Adipose tissue (tissue), 3 donors: Measurements from ENCODE around the gene SLC25A40. TPM values are rescaled to one million over a fixed set of nuclear protein-coding genes. Genes with fewer than 3 reads are reported as not detected.
"Not testable (repeated sequence)": the region's sequence is repeated elsewhere in the genome, so short reads cannot be mapped to it uniquely, and the experiment has no call there.

Source experiments
- H3K27ac ChIP-seq: one replicate; pipeline ENCODE4 v1.5.1; 2013; ENCODE audit warnings: low read depth, low read length
- WGBS, 3 donors: extraction: QIAGEN DNeasy Blood & Tissue Kit; methylation state at CpG; one replicate each; pipeline ENCODE4 v1.1.7; 2013; 5-methylcytosine and 5-hydroxymethylcytosine counted together
- polyA plus RNA-seq, 3 donors: library from polyadenylated mRNA; stranded (reverse); fragments of 200-250 nt; gene quantifications; one replicate each; pipeline ENCODE4 v1.2.3, GENCODE V29; 2013
- donor health status: healthy with polysubstance abuse.
- donor health status: Bipolar disorder and iron deficiency.
- donor health status: healthy.

Gene SLC25A40
- polyA plus RNA-seq, 3 donors: 3.0 to 5.1 (median 4.7) TPM

DNA sequence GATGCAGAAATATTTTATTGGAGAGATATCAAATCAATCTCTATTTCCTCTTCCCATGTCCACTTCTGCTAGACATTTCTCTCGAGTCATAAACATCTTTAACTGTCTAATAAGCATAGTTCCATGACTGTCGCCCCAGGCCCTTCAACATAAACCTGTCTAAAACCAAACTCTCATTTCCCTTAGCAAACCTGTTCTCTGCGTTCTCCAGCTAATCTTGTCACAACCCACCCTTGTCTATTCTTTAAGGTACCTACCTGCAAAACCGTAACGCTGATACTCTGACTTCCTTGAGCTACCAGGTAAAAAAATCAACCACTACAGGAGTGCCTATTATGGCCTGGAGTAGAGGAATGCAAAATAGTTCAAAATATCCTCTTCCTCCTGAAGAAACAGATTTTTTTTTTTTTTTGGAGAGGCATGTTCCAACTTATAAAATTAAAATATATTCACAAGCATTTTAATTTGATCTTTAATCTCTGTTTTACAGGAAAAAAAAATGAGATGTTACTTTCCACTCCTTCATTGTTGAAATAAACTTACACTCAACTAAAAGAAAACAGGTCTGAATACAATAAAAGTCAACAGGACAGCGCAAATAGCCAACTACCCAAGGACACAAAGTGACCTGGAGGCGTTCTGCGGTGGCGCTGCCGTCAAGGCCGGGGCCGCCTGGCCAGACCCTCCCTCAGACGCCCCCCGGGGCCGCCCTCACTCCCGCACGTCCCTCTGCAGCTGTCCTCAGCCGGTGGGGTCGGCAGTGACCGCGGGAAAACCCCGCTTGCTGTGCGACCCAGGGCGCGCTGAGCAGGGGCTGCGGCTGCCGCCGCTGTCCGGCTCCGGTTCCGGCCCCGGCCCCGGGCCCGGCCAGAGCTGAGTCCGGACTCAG lies 765 bp downstream of the SLC25A40 start:
- WGBS, 3 donors: 2 to 3% (median 2%) methylated on average over 24 to 35 of the region's 35 CpGs
- no peak overlapping the region for H3K27ac ChIP-seq

DNA sequence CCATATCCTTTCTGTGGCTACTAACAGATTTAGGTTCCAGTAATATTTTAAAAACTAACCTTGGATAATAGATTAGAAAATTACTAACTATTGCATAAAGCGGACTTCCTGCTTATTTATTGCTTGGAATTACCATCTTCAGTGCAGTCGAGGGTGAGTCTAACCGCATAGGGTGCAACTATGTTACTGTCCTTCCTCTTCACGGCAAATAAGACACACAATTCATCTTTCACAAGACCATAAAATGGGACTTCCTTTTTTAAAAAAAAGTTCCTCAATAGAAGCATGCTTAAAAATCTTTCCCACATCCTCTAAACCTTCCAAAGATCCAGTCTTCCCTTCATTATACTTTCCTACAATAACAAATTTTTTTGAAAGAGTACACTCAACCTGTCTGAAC lies 2.1 kb downstream of the SLC25A40 start:
- 52 to 63% (median 60%) methylated on average over 4 of the region's 4 CpGs for WGBS, 3 donors

DNA sequence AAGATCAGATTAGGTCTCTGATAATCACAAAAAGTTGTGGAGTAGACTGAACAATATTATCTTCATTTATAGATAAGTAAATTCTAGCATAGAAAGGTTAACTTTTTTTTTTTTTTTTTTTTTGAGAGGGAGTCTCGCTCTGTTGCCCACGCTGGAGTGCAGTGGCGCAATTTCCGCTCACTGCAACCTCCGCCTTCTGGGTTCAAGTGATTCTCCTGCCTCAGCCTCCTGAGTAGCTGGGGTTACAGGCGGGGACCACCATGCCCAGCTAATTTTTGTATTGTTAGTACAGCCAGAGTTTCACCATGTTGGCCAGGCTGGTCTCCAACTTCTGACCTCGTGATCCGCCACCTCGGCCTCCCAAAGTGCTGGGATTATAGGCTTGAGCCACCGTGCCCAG lies 2.8 kb downstream of the SLC25A40 start:
- 69 to 94% (median 75%) methylated on average over 10 of the region's 10 CpGs for WGBS, 3 donors
- H3K27ac ChIP-seq: not testable (repeated sequence)

More for the DNA sequence above, 2.1 kb downstream of the SLC25A40 start:
- no peak overlapping the region for H3K27ac ChIP-seq

DNA sequence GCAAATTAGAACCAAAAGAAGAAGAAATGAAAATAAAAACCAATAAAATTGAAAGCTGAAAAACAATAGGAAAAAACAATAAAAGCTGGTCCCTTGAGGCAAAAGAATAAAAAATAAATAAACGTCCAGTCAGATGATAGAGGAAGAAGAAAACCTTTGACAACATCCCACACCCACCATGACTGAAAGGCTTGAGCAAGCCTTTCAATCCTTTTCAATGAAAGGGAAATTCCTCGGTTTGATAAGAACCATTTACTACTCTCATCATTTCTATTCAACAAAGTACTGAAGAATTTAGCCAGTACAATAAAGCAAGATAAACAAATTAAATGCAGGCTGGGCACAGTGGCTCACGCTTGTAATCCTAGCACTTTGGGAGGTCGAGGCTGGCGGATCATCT lies 3.8 kb downstream of the SLC25A40 start:
- WGBS, 3 donors: 88 to 93% (median 90%) methylated on average over 5 of the region's 5 CpGs
- no peak overlapping the region for H3K27ac ChIP-seq

DNA sequence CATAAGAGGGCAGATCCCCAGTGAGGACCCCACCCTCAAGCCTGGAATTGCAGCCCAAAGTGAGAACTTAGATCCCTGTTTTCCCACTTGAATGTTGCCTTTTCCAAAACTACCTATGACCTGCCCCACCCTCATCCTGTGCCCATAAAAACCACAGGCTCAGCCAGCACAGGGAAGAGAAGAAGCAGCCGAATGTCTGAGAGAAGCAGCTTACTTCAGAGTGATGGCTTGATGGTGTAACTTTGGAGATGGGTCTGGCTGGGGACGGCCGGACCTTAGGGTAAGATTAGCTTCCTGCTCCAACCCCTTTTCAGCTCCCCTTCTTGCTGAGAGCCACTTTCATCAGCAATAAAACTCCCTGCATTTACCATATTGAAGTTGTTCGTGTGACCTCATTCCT lies 5.7 kb downstream of the SLC25A40 start:
- H3K27ac ChIP-seq: no peak overlapping the region
- WGBS, 3 donors: 94 to 97% (median 96%) methylated on average over 4 of the region's 4 CpGs

DNA sequence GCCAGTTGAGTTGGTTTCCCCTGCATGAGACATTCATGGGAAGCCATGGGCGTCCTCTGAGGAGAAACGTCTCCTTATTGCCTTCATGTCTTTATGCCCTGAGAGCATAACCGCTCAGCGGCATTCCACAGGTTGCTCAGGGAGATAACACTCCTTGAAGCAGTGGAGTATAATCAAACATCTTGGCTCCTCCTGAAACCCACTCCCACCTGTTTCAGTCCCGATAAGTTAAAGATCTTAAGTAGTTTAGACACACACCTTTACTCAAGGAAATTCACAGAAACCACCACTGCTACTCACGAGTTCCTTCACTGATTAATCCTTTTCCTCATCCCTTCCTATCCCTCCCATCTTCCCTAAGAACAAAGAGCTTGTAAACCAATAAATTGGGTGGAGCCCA lies 9.6 kb downstream of the SLC25A40 start:
- WGBS, 3 donors: 97 to 98% (median 97%) methylated on average over 6 of the region's 6 CpGs
- not testable (repeated sequence) for H3K27ac ChIP-seq

DNA sequence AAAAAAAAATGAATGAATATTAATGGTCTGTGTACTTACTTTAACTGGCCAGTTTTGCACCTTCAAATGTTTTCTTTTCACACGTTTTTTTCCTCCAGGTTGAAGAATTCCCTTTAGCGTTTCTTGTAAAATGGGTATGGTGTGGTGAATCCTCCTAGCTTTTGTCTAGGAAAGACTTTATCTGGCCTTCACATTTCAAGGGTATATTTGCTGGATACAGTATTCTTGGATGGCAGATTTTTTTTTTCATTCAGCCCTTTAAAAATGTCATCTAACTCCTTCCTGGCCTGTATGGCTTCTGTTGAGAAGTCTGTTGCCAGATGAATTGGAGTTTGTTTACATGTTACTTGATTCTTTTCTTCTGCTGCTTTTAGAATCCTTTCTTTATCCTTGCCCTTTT lies 10.1 kb downstream of the SLC25A40 start:
- 89 to 98% (median 98%) methylated on average over 2 of the region's 2 CpGs for WGBS, 3 donors
- H3K27ac ChIP-seq: no peak overlapping the region

DNA sequence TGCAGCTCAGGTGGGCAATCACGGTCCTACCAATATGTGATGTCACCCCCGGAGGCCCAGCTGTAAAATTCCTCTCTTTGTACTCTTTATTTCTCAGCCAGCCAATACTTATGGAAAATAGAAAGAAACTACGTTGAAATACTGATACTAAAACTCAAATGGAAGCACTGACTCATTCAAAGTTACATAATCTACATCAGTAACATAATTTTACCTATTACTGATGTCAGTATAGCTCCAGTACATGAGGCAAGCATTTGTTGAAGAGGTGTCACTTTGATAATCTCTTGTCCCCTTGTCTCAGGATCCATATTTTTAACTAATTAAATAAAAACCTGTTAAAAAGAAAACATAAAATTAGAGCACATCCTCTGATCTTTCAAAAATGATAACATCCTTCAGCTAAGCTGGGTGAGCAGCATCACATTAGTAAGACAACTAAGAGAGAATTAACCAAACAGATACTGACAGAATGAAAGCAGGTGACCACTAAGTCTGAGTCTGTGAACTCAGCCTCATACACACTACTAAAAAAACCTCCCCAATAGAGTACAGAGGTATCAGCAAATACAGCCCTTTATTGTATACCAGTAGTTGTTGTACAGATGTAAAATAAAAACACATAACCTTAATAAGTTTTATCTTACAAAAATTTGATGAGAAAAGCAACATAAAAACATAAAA lies 17.6 kb downstream of the SLC25A40 start:
- WGBS, 3 donors: 93 to 95% (median 95%) methylated on average over 3 of the region's 3 CpGs
- H3K27ac ChIP-seq: no peak overlapping the region

DNA sequence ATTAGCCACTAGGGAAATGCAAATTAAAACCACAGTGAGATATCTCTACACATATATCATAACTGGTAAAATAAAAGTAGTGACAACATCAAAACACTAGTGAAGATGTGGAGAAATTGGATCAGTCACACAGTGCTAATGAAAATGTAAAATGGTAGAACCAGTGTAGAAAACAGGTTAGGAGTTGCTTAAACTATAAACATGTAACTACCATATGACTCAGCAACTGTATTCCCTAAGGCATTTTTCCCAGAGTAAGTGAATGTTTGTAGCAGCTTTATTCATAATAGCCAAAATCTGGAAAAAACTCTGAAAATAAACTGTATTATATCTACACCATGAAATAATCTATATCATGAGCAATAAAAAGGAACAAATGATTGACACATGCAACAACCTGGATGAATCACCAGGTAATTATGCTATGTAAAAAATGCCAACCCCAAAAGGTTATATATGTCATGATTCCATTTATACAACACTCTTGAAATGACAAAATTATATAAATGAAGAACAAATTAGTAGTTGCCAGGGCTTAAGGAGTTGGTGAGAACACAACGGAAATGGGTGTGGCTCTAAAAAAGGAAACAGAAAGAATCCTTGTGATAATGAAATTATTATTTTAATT lies 22.8 kb downstream of the SLC25A40 start:
- no peak overlapping the region for H3K27ac ChIP-seq
- WGBS, 3 donors: 67 to 85% (median 70%) methylated on average over 1 of the region's 1 CpG

DNA sequence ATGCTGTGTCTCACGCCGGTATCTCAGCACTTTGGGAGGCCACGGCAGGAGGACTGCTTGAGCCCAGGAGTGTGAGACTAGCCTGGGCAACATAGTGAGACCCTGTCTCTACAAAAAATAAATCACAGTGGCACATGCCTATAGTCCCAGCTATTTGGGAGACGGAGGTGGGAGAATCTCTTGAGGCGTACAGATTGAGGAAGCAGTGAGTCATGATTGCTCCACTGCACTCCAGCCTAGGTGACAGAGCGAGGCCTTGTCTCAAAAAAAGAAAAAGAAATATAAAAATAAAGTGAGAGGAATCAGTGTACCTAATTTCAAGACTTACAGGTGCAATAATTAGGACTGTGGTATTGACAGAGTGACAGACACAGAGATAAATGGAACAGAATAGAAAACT lies 23.9 kb downstream of the SLC25A40 start:
- no peak overlapping the region for H3K27ac ChIP-seq
- 83 to 91% (median 85%) methylated on average over 6 of the region's 6 CpGs for WGBS, 3 donors

DNA sequence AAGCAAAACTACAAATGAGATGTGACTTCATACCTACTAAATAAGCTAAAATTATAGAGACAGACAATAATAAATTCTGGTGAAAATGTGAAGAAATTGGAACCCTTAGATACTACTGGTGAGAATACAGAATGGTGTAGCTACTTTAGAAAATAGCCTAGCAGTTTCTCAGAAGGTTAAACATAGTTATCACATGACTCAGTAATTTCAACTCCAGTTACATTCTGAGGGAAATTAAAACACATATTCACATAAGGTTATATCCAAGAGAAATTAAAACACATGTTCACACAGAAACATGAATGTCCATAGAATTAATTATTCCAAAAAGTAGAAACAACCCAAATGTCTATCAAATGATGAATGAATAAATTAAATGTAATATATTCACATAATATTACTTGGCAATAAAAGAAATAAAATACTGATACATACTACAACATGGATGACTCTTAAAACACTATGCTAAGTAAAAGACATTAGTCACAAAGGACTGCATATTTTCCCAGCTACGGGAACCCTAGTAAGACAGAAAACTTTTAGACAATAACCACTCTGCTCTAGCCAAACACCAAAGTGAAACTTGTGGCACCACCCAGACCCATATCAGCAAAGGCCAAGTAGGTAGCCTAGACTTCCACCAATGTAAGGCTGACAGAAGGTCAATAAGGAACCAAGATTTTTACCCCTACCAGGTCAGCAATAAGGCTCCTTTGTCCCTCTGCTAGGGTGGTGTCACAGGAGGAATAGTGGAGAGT lies 25.1 kb downstream of the SLC25A40 start:
- H3K27ac ChIP-seq: no peak overlapping the region
- 72 to 93% (median 90%) methylated on average over 1 of the region's 1 CpG for WGBS, 3 donors

DNA sequence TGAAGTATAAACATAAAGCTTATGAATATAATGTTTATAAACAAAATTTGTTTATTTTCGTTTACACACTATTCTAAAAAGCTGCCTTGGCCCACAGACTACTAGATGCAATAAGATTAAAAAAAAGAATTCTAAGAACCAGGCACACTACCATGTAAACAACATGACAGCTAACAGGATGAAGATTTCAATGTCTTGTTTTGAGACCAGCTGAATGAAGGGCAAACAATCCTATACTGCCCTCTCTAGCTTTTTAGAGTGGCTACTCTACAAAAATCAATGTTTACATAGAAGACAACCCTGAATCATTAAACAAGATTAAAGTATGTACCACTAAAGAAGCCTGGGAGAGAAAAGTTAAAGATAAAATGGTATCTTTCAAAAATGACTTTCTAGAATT lies 38.6 kb downstream of the SLC25A40 start:
- WGBS, 3 donors: 42 to 91% (median 49%) methylated on average over 1 of the region's 1 CpG

DNA sequence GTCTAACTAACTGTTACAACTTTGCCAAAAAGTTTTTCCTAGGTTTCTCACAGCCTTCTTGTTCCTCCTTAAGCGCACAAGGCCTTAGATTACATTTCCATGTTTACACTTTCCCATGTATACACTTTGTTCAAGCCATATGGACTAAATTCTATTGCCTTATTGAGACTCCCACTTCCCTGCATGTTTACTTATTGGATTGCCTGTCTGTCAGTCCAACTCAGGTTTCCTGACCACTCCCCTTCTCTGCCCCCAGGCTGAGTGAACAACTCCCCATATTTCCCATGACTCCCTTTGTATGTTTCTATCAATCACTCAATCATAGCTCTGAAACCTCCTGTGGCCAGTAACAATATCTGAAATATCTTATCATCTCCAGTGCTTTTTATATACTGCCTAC lies 43.0 kb downstream of the SLC25A40 start:
- 81 to 96% (median 91%) methylated on average over 1 of the region's 1 CpG for WGBS, 3 donors
- H3K27ac ChIP-seq: no peak overlapping the region

More for the DNA sequence above, 38.6 kb downstream of the SLC25A40 start:
- H3K27ac ChIP-seq: no peak overlapping the region

DNA sequence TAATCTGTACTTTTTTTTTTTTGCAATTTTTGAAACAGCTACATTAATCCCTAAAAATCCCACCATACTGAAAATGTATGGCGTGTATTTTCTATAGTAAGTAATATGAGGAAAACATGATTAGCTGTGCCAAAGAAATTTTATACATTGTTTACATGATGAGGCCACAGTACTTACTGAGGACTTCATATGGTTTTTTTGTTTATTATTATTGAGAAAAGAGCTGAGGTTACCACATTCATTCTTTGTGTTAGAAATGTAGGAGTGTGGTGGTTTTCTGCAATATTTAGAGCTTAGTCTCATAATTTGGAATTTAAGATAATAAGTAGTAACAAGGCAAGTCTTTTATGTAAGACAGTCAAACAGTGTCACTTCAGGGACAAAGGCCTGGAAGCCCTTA lies 45.1 kb downstream of the SLC25A40 start:
- WGBS, 3 donors: 97 to 100% (median 99%) methylated on average over 1 of the region's 1 CpG

DNA sequence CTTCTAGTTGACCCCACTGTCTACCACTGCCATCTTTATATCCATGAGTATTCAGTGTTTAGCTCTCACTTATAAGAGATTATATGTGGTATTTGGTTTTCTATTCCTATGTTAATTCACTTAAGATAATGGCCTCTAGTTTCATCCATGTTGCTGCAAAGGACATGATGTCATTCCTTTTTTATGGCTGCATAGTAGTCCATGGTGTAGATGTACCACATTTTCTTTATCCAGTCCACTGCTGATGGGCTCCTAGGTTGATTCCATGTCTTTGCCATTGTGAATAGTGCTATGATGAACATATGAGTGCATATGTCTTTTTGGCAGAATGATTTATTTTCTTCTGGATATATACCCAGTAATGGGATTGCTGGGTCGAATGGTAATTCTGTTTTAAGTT lies 47.8 kb downstream of the SLC25A40 start:
- WGBS, 3 donors: 95 to 100% (median 100%) methylated on average over 1 of the region's 1 CpG
- H3K27ac ChIP-seq: not testable (repeated sequence)

More for the DNA sequence above, 45.1 kb downstream of the SLC25A40 start:
- no peak overlapping the region for H3K27ac ChIP-seq

DNA sequence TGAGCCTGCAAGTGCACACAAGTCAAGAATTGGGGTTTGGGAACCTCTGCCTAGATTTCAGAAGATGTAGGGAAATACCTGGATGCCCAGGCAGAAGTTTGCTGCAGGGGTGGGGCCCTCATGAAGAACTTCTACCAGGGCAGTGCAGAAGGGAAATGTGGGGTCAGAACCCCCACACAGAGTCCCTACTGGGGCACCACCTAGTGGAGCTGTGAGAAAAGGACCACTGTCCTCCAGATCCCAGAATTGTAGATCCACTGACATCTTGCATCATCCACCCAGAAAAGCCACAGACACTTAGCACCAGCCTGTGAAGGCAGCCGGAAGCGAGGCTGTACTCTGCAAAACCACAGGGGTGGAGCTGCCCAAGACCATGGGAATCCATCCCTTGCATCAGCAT lies 50.8 kb downstream of the SLC25A40 start:
- 88 to 97% (median 94%) methylated on average over 2 of the region's 2 CpGs for WGBS, 3 donors

DNA sequence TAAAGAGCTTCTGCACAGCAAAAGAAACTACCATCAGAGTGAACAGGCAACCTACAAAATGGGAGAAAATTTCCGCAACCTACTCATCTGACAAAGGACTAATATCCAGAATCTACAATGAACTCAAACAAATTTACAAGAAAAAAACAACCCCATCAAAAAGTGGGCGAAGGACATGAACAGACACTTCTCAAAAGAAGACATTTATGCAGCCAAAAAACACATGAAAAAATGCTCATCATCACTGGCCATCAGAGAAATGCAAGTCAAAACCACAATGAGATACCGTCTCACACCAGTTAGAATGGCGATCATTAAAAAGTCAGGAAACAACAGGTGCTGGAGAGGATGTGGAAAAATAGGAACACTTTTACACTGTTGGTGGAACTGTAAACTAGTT lies 54.1 kb downstream of the SLC25A40 start:
- H3K27ac ChIP-seq: not testable (repeated sequence)
- WGBS, 3 donors: 91 to 98% (median 95%) methylated on average over 2 of the region's 4 CpGs

More for the DNA sequence above, 50.8 kb downstream of the SLC25A40 start:
- H3K27ac ChIP-seq: not testable (repeated sequence)

DNA sequence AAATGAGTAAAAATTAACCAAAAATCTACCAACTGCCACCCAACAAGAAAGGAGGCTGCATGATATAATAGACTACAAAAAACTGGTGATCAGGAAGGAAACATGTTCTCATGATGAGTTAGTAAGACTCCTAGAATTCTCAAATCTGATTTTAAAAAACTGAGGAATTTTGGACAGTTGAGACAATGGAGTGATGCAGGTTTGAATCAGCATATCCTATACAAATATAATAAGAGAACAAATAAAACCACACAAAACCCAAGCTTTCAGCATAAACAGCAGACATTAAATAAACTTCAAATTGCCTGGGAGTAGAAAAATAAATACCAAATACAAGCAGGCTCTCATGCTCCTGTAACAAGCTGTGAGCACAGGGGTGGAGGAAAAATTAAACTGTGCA lies 57.8 kb downstream of the SLC25A40 start:
- H3K27ac ChIP-seq: no peak overlapping the region

DNA sequence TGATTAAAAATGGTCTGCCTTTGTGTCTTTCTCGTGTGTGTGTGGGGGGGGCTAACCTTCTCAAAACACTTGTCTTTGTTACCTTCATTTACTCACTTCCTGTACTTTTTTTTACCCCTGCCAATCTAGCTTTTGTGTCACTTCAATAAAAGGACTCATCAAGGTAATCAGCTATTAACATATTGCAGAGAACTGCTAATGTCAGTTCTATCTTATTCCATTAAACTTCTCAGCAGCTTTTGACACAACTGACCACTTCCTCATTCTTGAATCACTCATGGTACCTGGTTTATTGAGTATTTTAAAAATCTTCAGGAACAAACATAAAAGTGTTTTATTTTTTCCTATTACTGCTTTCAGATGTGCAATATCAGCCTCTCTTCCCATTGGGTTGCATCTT lies 59.8 kb downstream of the SLC25A40 start:
- WGBS, 3 donors: 54 to 76% (median 61%) methylated on average over 1 of the region's 1 CpG
- no peak overlapping the region for H3K27ac ChIP-seq
